ENCODE results near the gene KRTAP20-1.

KRTAP20-1 gene

DNA sequence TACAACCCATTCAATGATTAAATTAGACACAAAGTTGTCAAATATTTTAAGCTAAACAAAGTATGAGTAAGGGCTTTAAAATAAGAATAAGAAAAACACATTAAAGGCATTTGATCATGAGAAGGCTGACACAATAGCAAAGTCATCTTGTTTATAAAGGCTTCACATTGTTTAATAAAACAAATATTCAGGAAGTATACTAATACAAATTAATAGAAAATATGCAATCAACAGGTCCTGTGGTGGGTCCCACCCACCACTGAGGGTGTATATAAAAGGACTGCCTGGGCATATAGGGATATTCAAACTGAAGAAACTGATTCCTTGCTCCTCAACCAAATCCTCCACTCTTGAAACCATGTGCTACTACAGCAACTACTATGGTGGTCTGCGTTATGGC lies 18.7 kb downstream of the KRTAP20-1 start, which contains the start of gene KRTAP20-2:
Gene KRTAP20-2, plus strand, starts transcription at position 301 of the 400 bp plus-strand sequence. Its CDS starts 58 bp downstream, at position 359.
- Histone ChIP-seq H4K20me1 (ENCODE audit: insufficient read depth, low read length) (no peaks in the 10 kb centered on the region), H3K4me3 (ENCODE audit: low read depth in 1 of 2, low read length in 2 of 2) (no peak within 1 kb of the TSS), H3K27ac (ENCODE audit: low read length) (no peak within 1 kb of the TSS), H2AFZ (ENCODE audit: low read depth, low read length) (no peak within 1 kb of the TSS), H3K4me1 (ENCODE audit: insufficient read depth, low read length) (no peaks in the 10 kb centered on the region), H3K27me3 (ENCODE audit: insufficient read depth, low read length, poor library complexity) (no peaks in the 10 kb centered on the region), H3K36me3 (ENCODE audit: insufficient read depth, low read length) (no peaks in the 10 kb centered on the region), H3K4me2 (ENCODE audit: insufficient read depth, low read length) (no peak within 1 kb of the TSS), H3K79me2 (ENCODE audit: insufficient read depth, low read length) (no peaks in the 10 kb centered on the region), H3K9ac (ENCODE audit: low read depth, low read length) (no peak within 1 kb of the TSS), H3K9me3 (ENCODE audit: insufficient read depth, low read length, severe bottlenecking) (no peaks in the 10 kb centered on the region)
- TF ChIP-seq, protein P1, sequence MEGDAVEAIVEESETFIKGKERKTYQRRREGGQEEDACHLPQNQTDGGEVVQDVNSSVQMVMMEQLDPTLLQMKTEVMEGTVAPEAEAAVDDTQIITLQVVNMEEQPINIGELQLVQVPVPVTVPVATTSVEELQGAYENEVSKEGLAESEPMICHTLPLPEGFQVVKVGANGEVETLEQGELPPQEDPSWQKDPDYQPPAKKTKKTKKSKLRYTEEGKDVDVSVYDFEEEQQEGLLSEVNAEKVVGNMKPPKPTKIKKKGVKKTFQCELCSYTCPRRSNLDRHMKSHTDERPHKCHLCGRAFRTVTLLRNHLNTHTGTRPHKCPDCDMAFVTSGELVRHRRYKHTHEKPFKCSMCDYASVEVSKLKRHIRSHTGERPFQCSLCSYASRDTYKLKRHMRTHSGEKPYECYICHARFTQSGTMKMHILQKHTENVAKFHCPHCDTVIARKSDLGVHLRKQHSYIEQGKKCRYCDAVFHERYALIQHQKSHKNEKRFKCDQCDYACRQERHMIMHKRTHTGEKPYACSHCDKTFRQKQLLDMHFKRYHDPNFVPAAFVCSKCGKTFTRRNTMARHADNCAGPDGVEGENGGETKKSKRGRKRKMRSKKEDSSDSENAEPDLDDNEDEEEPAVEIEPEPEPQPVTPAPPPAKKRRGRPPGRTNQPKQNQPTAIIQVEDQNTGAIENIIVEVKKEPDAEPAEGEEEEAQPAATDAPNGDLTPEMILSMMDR (IDR thresholded peaks at IDR 0.05; ENCODE audit: borderline replicate concordance, extremely low read depth, low read length, poor library complexity, severe bottlenecking): no peak
- TF ChIP-seq EZH2 (IDR thresholded peaks at IDR 0.05; ENCODE audit: borderline replicate concordance, low read depth, low read length, severe bottlenecking): no peak
- DNase-seq: no peak
- no peak for ATAC-seq (ENCODE audit: insufficient read depth, low read depth)

DNA sequence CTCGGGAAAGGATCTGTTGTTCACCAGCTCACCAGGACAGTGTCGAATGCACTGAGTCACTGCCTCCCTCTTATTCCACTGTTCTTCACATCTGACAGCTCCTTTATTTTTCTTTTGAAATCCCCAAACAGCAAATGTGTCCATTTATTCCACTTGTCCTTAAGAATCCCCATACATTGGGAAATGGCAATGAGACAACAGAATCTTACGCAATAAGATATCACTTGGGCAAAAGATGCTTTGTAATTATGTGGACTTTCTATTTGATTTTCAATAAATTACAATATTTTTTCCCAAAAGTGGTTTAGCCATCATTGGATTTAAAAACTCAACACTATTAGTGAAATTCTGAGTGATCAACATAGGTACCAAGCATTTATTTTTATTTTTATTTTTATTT lies 22.5 kb downstream of the KRTAP20-1 start:
- Histone ChIP-seq H3K27ac (ENCODE audit: low read length) (no peak overlapping the region), H3K4me1 (ENCODE audit: insufficient read depth, low read length) (no peaks in the 10 kb centered on the region), H3K9ac (ENCODE audit: low read depth, low read length) (no peak overlapping the region), H3K27me3 (ENCODE audit: insufficient read depth, low read length, poor library complexity) (no peaks in the 10 kb centered on the region), H3K9me3 (ENCODE audit: insufficient read depth, low read length, severe bottlenecking) (no peaks in the 10 kb centered on the region), H4K20me1 (ENCODE audit: insufficient read depth, low read length) (no peaks in the 10 kb centered on the region), H3K36me3 (ENCODE audit: insufficient read depth, low read length) (no peaks in the 10 kb centered on the region), H2AFZ (ENCODE audit: low read depth, low read length) (no peak overlapping the region), H3K79me2 (ENCODE audit: insufficient read depth, low read length) (no peaks in the 10 kb centered on the region), H3K4me2 (ENCODE audit: insufficient read depth, low read length) (no peak overlapping the region), H3K4me3 (ENCODE audit: low read depth in 1 of 2, low read length in 2 of 2) (no peak overlapping the region)
- ATAC-seq (ENCODE audit: insufficient read depth, low read depth): no peak
- TF ChIP-seq EZH2 (IDR thresholded peaks at IDR 0.05; ENCODE audit: borderline replicate concordance, low read depth, low read length, severe bottlenecking): no peak
- TF ChIP-seq, protein P1 (IDR thresholded peaks at IDR 0.05; ENCODE audit: borderline replicate concordance, extremely low read depth, low read length, poor library complexity, severe bottlenecking): no peak
- no peak for DNase-seq

DNA sequence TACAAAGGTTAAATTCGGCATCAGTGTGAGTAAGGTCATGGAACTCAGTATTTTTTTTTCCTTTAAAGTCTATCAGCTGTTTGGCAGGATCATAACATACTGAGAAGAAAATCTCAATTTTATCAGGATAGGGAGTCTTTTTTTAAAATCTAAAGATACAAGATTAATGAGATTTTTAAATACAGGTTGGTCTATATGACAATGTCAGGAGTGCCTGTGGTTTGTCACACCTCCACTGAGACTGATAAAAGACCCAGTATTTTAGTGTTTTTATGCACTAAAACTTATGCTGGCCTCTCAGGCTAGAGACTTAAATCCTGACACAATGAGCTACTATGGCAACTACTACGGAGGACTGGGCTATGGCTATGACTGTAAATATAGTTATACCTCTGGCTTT lies 26.3 kb downstream of the KRTAP20-1 start, which contains the start of gene KRTAP20-3:
Gene KRTAP20-3, plus strand, starts transcription at position 301 of the 400 bp plus-strand sequence.
- Histone ChIP-seq H3K79me2 (ENCODE audit: insufficient read depth, low read length) (no peaks in the 10 kb centered on the region), H3K27ac (ENCODE audit: low read length) (no peak within 1 kb of the TSS), H3K9me3 (ENCODE audit: insufficient read depth, low read length, severe bottlenecking) (no peaks in the 10 kb centered on the region), H3K4me2 (ENCODE audit: insufficient read depth, low read length) (no peak within 1 kb of the TSS), H3K9ac (ENCODE audit: low read depth, low read length) (no peak within 1 kb of the TSS), H3K4me3 (ENCODE audit: low read depth in 1 of 2, low read length in 2 of 2) (no peak within 1 kb of the TSS), H3K36me3 (ENCODE audit: insufficient read depth, low read length) (no peaks in the 10 kb centered on the region), H2AFZ (ENCODE audit: low read depth, low read length) (no peak within 1 kb of the TSS), H4K20me1 (ENCODE audit: insufficient read depth, low read length) (no peaks in the 10 kb centered on the region), H3K4me1 (ENCODE audit: insufficient read depth, low read length) (no peaks in the 10 kb centered on the region), H3K27me3 (ENCODE audit: insufficient read depth, low read length, poor library complexity) (no peaks in the 10 kb centered on the region)
- DNase-seq (no peak), ATAC-seq (ENCODE audit: insufficient read depth, low read depth) (no peak)
- TF ChIP-seq, protein P1 (IDR thresholded peaks at IDR 0.05; ENCODE audit: borderline replicate concordance, extremely low read depth, low read length, poor library complexity, severe bottlenecking): no peak
- TF ChIP-seq EZH2 (IDR thresholded peaks at IDR 0.05; ENCODE audit: borderline replicate concordance, low read depth, low read length, severe bottlenecking): no peak

Data from DND-41 (cell line).